NB4 (cell line): ENCODE data around the gene HIF1A.

Experiments
- CTCF ChIP-seq: IDR thresholded peaks from one replicate; pipeline ENCODE4 v1.5.1; 2012; ENCODE audit warnings: low read depth, low read length
- MAX ChIP-seq: IDR thresholded peaks from 2 replicates; pipeline ENCODE4 v1.6.1; 2011; ENCODE audit warnings: low read depth, low read length
- MYC ChIP-seq: IDR thresholded peaks from 2 replicates; pipeline ENCODE4 v1.6.1; 2011; ENCODE audit warnings: low read depth, low read length
- POLR2A ChIP-seq: IDR thresholded peaks from 2 replicates; pipeline ENCODE4 v1.6.1; 2011; ENCODE audit warnings: mild to moderate bottlenecking; ENCODE audit not compliant: insufficient read length; ENCODE audit errors: extremely low read depth

- TF ChIP-seq CTCF (no peak), POLR2A (no peak), MAX (no peak), MYC (no peak)
Measured at GRCh38 chr14:61698206-61698980, 3.1 kb downstream of the HIF1A start.
